ENCODE results near the gene GYG1. TPM values are rescaled to one million over a fixed set of nuclear protein-coding genes. Genes with fewer than 3 reads are reported as not detected.

Gene GYG1
- total RNA-seq, 1 experiment from 2014 or later: 28.0 TPM

DNA sequence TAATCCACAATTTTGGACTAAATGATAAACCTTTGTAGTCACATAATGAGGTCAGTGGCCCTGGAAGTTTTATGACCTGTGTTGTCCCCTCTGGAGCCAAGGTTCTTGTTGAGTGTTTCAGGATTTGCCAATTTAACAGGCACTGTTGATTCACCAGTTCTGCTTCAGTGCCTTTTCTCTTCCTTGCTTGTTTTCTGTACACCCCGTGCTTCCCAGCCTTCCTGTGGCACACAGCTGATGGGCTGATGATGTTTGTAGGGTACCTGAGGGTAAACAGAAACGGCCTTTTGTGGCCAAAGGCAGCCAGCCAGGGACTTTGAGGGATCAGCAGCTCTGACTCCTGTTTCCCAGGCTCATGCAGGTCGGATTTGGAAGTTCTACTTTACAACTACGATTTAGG, 13.3 kb downstream of the GYG1 start:
- Mint-ChIP-seq H3K36me3 (ENCODE audit: insufficient read depth, unreplicated experiment) (peaks cover 5% of the 10 kb centered on the region), H3K9me3 (ENCODE audit: unreplicated experiment) (no peaks in the 10 kb centered on the region), H3K4me3 (ENCODE audit: unreplicated experiment) (no peak overlapping the region), H3K27ac (ENCODE audit: unreplicated experiment) (no peak overlapping the region), H3K4me1 (ENCODE audit: low read depth, unreplicated experiment) (peaks cover 13% of the 10 kb centered on the region), H3K27me3 (ENCODE audit: insufficient read depth, unreplicated experiment) (no peaks in the 10 kb centered on the region)
- Histone ChIP-seq H3K4me3 (ENCODE audit: low read depth, low read length) (no peak overlapping the region), H3K4me1 (no peaks in the 10 kb centered on the region), H3K27me3 (replicated peaks; ENCODE audit: control insufficient read depth, insufficient read depth, low read length) (no peaks in the 10 kb centered on the region), H3K36me3 (ENCODE audit: control insufficient read depth, insufficient read depth, low read length) (no peaks in the 10 kb centered on the region; the same call in 1 of the 2 replicates), H3K9me3 (no peaks in the 10 kb centered on the region)
- TF ChIP-seq, protein P1, sequence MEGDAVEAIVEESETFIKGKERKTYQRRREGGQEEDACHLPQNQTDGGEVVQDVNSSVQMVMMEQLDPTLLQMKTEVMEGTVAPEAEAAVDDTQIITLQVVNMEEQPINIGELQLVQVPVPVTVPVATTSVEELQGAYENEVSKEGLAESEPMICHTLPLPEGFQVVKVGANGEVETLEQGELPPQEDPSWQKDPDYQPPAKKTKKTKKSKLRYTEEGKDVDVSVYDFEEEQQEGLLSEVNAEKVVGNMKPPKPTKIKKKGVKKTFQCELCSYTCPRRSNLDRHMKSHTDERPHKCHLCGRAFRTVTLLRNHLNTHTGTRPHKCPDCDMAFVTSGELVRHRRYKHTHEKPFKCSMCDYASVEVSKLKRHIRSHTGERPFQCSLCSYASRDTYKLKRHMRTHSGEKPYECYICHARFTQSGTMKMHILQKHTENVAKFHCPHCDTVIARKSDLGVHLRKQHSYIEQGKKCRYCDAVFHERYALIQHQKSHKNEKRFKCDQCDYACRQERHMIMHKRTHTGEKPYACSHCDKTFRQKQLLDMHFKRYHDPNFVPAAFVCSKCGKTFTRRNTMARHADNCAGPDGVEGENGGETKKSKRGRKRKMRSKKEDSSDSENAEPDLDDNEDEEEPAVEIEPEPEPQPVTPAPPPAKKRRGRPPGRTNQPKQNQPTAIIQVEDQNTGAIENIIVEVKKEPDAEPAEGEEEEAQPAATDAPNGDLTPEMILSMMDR (IDR thresholded peaks at IDR 0.05; ENCODE audit: insufficient read depth in 1 of 2, low read depth in 1 of 2, low read length in 1 of 2, severe bottlenecking in 1 of 2, unreplicated experiment in 1 of 2): no peak
- no peak for DNase-seq
- ChIA-PET POLR2A (no interaction called here), CTCF (no interaction called here)
- BruUV-seq (replicated peaks): no TSS peak
- intact Hi-C loops (cut with micrococcal nuclease; ENCODE audit: unreplicated experiment): no loop called here

- peaks cover 13% of the 10 kb centered on the region for H3K4me1 Mint-ChIP-seq (ENCODE audit: low read depth, unreplicated experiment)
- ChIA-PET CTCF (no interaction called here), POLR2A (no interaction called here)
- no peaks in the 10 kb centered on the region for H3K27me3 Mint-ChIP-seq (ENCODE audit: insufficient read depth, unreplicated experiment)
- no peaks in the 10 kb centered on the region for H3K9me3 Mint-ChIP-seq (ENCODE audit: unreplicated experiment)
- no peaks in the 10 kb centered on the region for H3K27me3 ChIP-seq (replicated peaks; ENCODE audit: control insufficient read depth, insufficient read depth, low read length)
- TF ChIP-seq, protein P1 (IDR thresholded peaks at IDR 0.05; ENCODE audit: insufficient read depth in 1 of 2, low read depth in 1 of 2, low read length in 1 of 2, severe bottlenecking in 1 of 2, unreplicated experiment in 1 of 2): no peak
- H3K9me3 ChIP-seq: no peaks in the 10 kb centered on the region
- H3K4me3 Mint-ChIP-seq (ENCODE audit: unreplicated experiment): no peak overlapping the region
- intact Hi-C loops (cut with micrococcal nuclease; ENCODE audit: unreplicated experiment): no loop called here
- BruUV-seq (replicated peaks): no TSS peak
- no peak overlapping the region for H3K27ac Mint-ChIP-seq (ENCODE audit: unreplicated experiment)
- no peaks in the 10 kb centered on the region for H3K4me1 ChIP-seq
- H3K4me3 ChIP-seq (ENCODE audit: low read depth, low read length): no peak overlapping the region
- H3K36me3 ChIP-seq (ENCODE audit: control insufficient read depth, insufficient read depth, low read length): no peaks in the 10 kb centered on the region; the same call in 1 of the 2 replicates
- peaks cover 5% of the 10 kb centered on the region for H3K36me3 Mint-ChIP-seq (ENCODE audit: insufficient read depth, unreplicated experiment)
- DNase-seq: no peak
Observed at GRCh38 chr3:149005416-149005815, 14.1 kb downstream of the GYG1 start.

DNA sequence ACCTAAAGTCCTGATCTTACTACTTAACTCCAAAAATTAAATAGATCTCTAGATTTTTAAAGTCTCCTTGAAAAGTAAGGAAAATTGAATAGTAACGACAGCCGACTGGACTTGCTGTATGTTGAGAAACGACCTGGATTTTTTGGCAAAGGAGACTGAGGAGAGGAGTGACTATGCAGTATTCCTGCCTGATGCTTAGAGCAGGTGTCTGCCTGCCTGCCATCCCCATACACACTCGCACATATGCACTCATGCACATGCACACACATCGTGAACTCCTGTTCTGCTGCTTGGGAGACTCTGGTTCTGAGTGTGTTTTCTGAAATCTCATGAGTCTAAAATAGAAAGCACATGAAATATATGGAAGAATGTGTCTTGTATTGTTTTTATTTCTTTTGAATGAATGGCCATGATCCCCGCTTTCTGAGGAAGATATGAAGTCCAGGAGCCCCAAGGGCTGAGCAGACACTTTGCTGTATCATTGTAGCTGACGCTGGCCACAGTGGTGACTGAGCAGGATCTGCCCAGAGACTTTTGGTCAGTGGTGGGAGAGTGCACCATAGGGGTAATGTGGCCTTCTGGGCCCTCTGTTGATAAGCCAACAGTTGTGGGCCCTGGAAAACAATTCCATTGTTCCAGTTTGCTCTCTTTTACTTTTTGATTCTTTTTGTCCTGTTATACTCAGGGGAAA, 16.4 kb downstream of the GYG1 start:
- ChIA-PET POLR2A (no interaction called here), CTCF (no interaction called here)
- Histone ChIP-seq H3K27me3 (replicated peaks; ENCODE audit: control insufficient read depth, insufficient read depth, low read length) (no peaks in the 10 kb centered on the region), H3K4me3 (ENCODE audit: low read depth, low read length) (no peak overlapping the region), H3K9me3 (no peaks in the 10 kb centered on the region), H3K36me3 (ENCODE audit: control insufficient read depth, insufficient read depth, low read length) (no peaks in the 10 kb centered on the region; the same call in 1 of the 2 replicates), H3K4me1 (no peaks in the 10 kb centered on the region)
- no peak overlapping the region for H3K4me3 Mint-ChIP-seq (ENCODE audit: unreplicated experiment)
- H3K4me1 Mint-ChIP-seq (ENCODE audit: low read depth, unreplicated experiment): peaks cover 13% of the 10 kb centered on the region
- H3K36me3 Mint-ChIP-seq (ENCODE audit: insufficient read depth, unreplicated experiment): peaks cover 5% of the 10 kb centered on the region
- H3K27ac Mint-ChIP-seq (ENCODE audit: unreplicated experiment): no peak overlapping the region
- TF ChIP-seq, protein P1 (IDR thresholded peaks at IDR 0.05; ENCODE audit: insufficient read depth in 1 of 2, low read depth in 1 of 2, low read length in 1 of 2, severe bottlenecking in 1 of 2, unreplicated experiment in 1 of 2): no peak
- BruUV-seq (replicated peaks): no TSS peak
- no peaks in the 10 kb centered on the region for H3K27me3 Mint-ChIP-seq (ENCODE audit: insufficient read depth, unreplicated experiment)
- no peaks in the 10 kb centered on the region for H3K9me3 Mint-ChIP-seq (ENCODE audit: unreplicated experiment)
- intact Hi-C loops (cut with micrococcal nuclease; ENCODE audit: unreplicated experiment): no loop called here
- no peak for DNase-seq

All from Caco-2 (cell line).